CD14-positive monocyte (primary cell): ENCODE measurements around the gene VN1R2. TPM values are rescaled to one million over a fixed set of nuclear protein-coding genes. Genes with fewer than 3 reads are reported as not detected.
"Not testable (repeated sequence)": the region's sequence is repeated elsewhere in the genome, so short reads cannot be mapped to it uniquely, and the experiment has no call there.

Experiments used
- DNase-seq, 3 donors: peaks; one replicate each; pipeline ENCODE4 v3.0.0-alpha.2; 2011 to 2022
- H2AFZ ChIP-seq: 2 replicates; pipeline ENCODE4 v1.6.0; 2012; ENCODE audit warnings: mild to moderate bottlenecking, low read depth, low read length, inconsistent platforms; ENCODE audit not compliant: insufficient read depth, poor library complexity, severe bottlenecking
- H3K27ac ChIP-seq, 2 donors: 1 replicate in 1 of 2; 2 replicates in 1 of 2; pipeline ENCODE4 v1.5.1; 2012 to 2013; ENCODE audit warnings: low read length in 2 of 2, control low read depth in 1 of 2, inconsistent platforms in 1 of 2, low read depth in 1 of 2, mild to moderate bottlenecking in 1 of 2
- H3K27me3 ChIP-seq, 2 donors: one replicate each; pipeline versions ENCODE4 v1.6.0 to v1.6.1; 2011 to 2013; ENCODE audit warnings: low read length in 2 of 2; ENCODE audit not compliant: control insufficient read depth in 2 of 2, insufficient read depth in 2 of 2
- H3K36me3 ChIP-seq, 2 donors: replicated peaks in 1 of 2; 1 replicate in 1 of 2; 2 replicates in 1 of 2; pipeline versions ENCODE4 v1.5.1 to v1.6.1; 2012 to 2013; ENCODE audit warnings: low read length in 2 of 2, control low read depth in 1 of 2, inconsistent platforms in 1 of 2, mild to moderate bottlenecking in 1 of 2; ENCODE audit not compliant: insufficient read depth in 2 of 2, control insufficient read depth in 1 of 2
- H3K4me1 ChIP-seq, 2 donors: 1 replicate in 1 of 2; 2 replicates in 1 of 2; pipeline versions ENCODE4 v1.5.1 to v1.6.1; 2012 to 2013; ENCODE audit warnings: low read length in 2 of 2, control low read depth in 1 of 2, inconsistent platforms in 1 of 2, mild to moderate bottlenecking in 1 of 2, moderate library complexity in 1 of 2; ENCODE audit not compliant: insufficient read depth in 2 of 2, control insufficient read depth in 1 of 2
- H3K4me2 ChIP-seq: replicated peaks from 2 replicates; pipeline ENCODE3; 2012; ENCODE audit warnings: low read length, moderate library complexity, mild to moderate bottlenecking; ENCODE audit not compliant: poor library complexity, severe bottlenecking; ENCODE audit errors: extremely low read depth
- H3K4me3 ChIP-seq, 3 experiments: fragments of 200-600 bp in 1 of 3; sonication (generic) in 1 of 3; replicated peaks in 1 of 3; 1 replicate in 2 of 3; 2 replicates in 1 of 3; pipeline ENCODE4 v1.5.1; 2011 to 2013; ENCODE audit warnings: low read length in 3 of 3, mild to moderate bottlenecking in 3 of 3, control low read depth in 2 of 3, low read depth in 2 of 3, inconsistent platforms in 1 of 3, moderate library complexity in 1 of 3
- H3K79me2 ChIP-seq: 2 replicates; pipeline ENCODE4 v1.6.0; 2012; ENCODE audit warnings: mild to moderate bottlenecking, control low read depth, inconsistent platforms, low read length, moderate library complexity; ENCODE audit not compliant: insufficient read depth
- H3K9ac ChIP-seq: 2 replicates; pipeline ENCODE4 v1.6.0; 2017; ENCODE audit warnings: low read length, mild to moderate bottlenecking; ENCODE audit not compliant: insufficient read depth, poor library complexity, severe bottlenecking
- H3K9me3 ChIP-seq, 2 donors: replicated peaks in 1 of 2; 1 replicate in 1 of 2; 2 replicates in 1 of 2; pipeline versions ENCODE4 v1.5.1 to v1.6.1; 2012 to 2013; ENCODE audit warnings: low read length in 2 of 2, control low read depth in 1 of 2; ENCODE audit not compliant: control insufficient read depth in 1 of 2, insufficient read depth in 1 of 2
- H4K20me1 ChIP-seq: 2 replicates; pipeline ENCODE4 v1.6.0; 2012; ENCODE audit warnings: mild to moderate bottlenecking, low read length, control low read depth, moderate library complexity; ENCODE audit not compliant: insufficient read depth
- H3K27ac Mint-ChIP-seq, 7 donors: one replicate each; pipeline ENCODE4 v1.8.0; 2020; ENCODE audit warnings: mild to moderate bottlenecking in 7 of 7, mixed read lengths in 7 of 7, moderate library complexity in 6 of 7, inconsistent platforms in 2 of 7
- H3K27me3 Mint-ChIP-seq, 3 donors: one replicate each; pipeline ENCODE4 v1.8.0; 2021 to 2022; ENCODE audit warnings: low read depth in 3 of 3, mild to moderate bottlenecking in 3 of 3, mixed read lengths in 3 of 3, moderate library complexity in 3 of 3, inconsistent platforms in 1 of 3
- H3K36me3 Mint-ChIP-seq, 2 donors: one replicate each; pipeline ENCODE4 v1.8.0; 2020; ENCODE audit warnings: mixed read lengths in 2 of 2, inconsistent platforms in 1 of 2, mild to moderate bottlenecking in 1 of 2
- H3K4me1 Mint-ChIP-seq: one replicate; pipeline ENCODE4 v1.8.0; 2020; ENCODE audit warnings: mild to moderate bottlenecking, mixed read lengths
- H3K4me3 Mint-ChIP-seq, 2 donors: one replicate each; pipeline ENCODE4 v1.8.0; 2020; ENCODE audit warnings: mild to moderate bottlenecking in 2 of 2, mixed read lengths in 2 of 2, moderate library complexity in 1 of 2
- H3K9me3 Mint-ChIP-seq, 7 donors: one replicate each; pipeline ENCODE4 v1.8.0; 2020 to 2022; ENCODE audit warnings: mixed read lengths in 7 of 7, mild to moderate bottlenecking in 6 of 7, moderate library complexity in 6 of 7, inconsistent platforms in 2 of 7
- CTCF ChIP-seq: fragments of 200-600 bp; IDR thresholded peaks from one replicate; pipeline ENCODE4 v1.8.0; 2022; ENCODE audit warnings: antibody characterized with exemption, mild to moderate bottlenecking
- WGBS: methylation state at CpG from one replicate; pipeline ENCODE4 v1.1.5; 2013; ENCODE audit warnings: missing lambda C conversion rate; ENCODE audit not compliant: insufficient coverage; 5-methylcytosine and 5-hydroxymethylcytosine counted together
- intact Hi-C, 2 donors: fragments of 100-400 bp; cut with micrococcal nuclease; formaldehyde crosslinking; loops; one replicate each; pipeline versions ENCODE4 v1.15.0 to v1.15.1; 2023
- polyA plus RNA-seq, 3 donors: library from polyadenylated mRNA; depleted of rRNA in 1 of 3; unstranded in 2 of 3; stranded (reverse) in 1 of 3; fragments of 300-500 nt in 2 of 3; fragments of >200 nt in 1 of 3; fragmentation: Illumina TruSeq in 2 of 3; gene quantifications; 1 replicate in 2 of 3; 2 replicates in 1 of 3; pipeline ENCODE4 v1.2.3, GENCODE V29; 2012 to 2021

VN1R2 gene
- polyA plus RNA-seq, 3 donors, result not detected

- Histone ChIP-seq H3K4me3 (peak overlapping the region in 1 of 3 experiments; percentile 10), H2AFZ (no peak overlapping the region), H3K9me3 (peaks cover 62 to 74% of the 10 kb centered on the region in 2 donors), H3K4me1 (no peaks in the 10 kb centered on the region), H3K27ac (no peak overlapping the region), H3K9ac (no peak overlapping the region), H3K27me3 (no peaks in the 10 kb centered on the region), H3K36me3 (no peaks in the 10 kb centered on the region), H3K79me2 (no peaks in the 10 kb centered on the region), H4K20me1 (no peaks in the 10 kb centered on the region), H3K4me2 (no peak overlapping the region)
- Mint-ChIP-seq H3K36me3 (no peaks in the 10 kb centered on the region), H3K9me3 (peaks cover 44 to 85% (median 76%) of the 10 kb centered on the region in 7 donors), H3K4me1 (no peaks in the 10 kb centered on the region), H3K4me3 (no peak overlapping the region), H3K27me3 (peaks cover 0 to 4% (median 0%) of the 10 kb centered on the region in 3 donors), H3K27ac (no peak overlapping the region)
- intact Hi-C loops, result no loop called here
- no peak for DNase-seq
- 100% methylated on average over 1 of the region's 7 CpGs for WGBS
- no peak for TF ChIP-seq CTCF
These were observed 36.8 kb downstream of the VN1R2 start for GRCh38 chr19:53294786-53295441.

GRCh38 chr19:53301341-53301740 is 43.2 kb downstream of the VN1R2 start:
- H4K20me1 ChIP-seq, H3K4me3 Mint-ChIP-seq, H3K27me3 ChIP-seq, H3K9ac ChIP-seq, H3K4me1 ChIP-seq, H3K27ac Mint-ChIP-seq, H3K4me1 Mint-ChIP-seq, DNase-seq, H3K27ac ChIP-seq, H3K27me3 Mint-ChIP-seq, H3K79me2 ChIP-seq, H3K36me3 Mint-ChIP-seq, intact Hi-C loops, H2AFZ ChIP-seq, H3K4me3 ChIP-seq, H3K36me3 ChIP-seq, H3K4me2 ChIP-seq: not testable (repeated sequence)
- H3K9me3 ChIP-seq, result peaks cover 43 to 45% of the 10 kb centered on the region in 2 donors
- H3K9me3 Mint-ChIP-seq, result peaks cover 39 to 81% (median 64%) of the 10 kb centered on the region in 7 donors
- no CpG with 5 or more reads among the region's 8 CpGs for WGBS
